ENCODE results near the gene ACAP1. TPM values are rescaled to one million over a fixed set of nuclear protein-coding genes. Genes with fewer than 3 reads are reported as not detected.
A peak's percentile ranks its signal among the peaks of the same experiment; 100 is the strongest.

The ACAP1 gene
- total and polyA plus RNA-seq, 2 donors (not counting 1 experiment from before 2014, with no cell fraction given) = 0.06 to 2.1 TPM

DNA sequence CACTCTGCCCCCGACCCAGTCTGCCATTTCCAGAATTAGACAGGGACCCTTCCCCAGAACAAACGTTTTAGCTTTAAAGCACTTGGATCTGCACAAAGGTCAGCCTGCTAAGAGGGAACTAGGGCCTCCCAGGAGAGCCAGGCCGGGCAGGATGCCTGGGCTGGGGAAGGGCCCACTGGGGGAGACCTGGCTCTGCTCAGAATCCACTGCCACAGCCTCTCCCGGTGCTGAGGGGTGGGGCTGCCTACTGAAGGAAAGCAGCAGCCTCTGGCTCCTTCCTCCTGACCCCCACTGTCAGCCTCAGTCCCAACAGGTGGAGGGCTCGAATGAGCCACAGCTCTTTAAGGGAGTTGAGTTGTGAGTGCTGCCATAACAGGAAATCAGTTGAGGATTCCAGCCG is 43.6 kb upstream of the ACAP1 start:
- no peak for DNase-seq (ENCODE audit: low read depth in 2 of 2)
- Histone ChIP-seq H3K27me3 (ENCODE audit: control insufficient read depth, insufficient read depth, low read length) (peaks cover 38% of the 10 kb centered on the region), H2AFZ (ENCODE audit: low read length) (no peak overlapping the region)

DNA sequence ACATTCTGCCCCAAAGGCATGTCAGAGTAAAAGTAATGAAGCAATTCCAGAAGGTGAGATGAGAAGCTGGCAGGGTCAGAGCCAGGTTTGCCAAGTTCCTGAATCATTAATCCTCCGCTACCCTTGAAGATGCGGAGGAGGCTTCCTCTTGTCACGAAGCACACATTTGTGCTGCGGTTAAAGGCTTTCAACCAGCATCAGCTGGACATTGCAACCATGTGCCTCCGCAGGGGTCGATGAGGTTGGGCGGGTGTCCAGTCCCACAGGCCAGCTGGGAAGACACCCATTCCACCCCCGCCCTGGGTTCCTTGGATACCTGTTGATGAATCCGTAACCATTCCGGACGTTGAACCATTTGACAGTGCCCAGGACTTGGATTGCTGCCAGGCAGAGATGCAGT is 43.2 kb upstream of the ACAP1 start:
- Histone ChIP-seq H2AFZ (ENCODE audit: low read length) (no peak overlapping the region), H3K27me3 (ENCODE audit: control insufficient read depth, insufficient read depth, low read length) (peaks cover 38% of the 10 kb centered on the region), H3K4me1 (ENCODE audit: control insufficient read depth, extremely low read depth, insufficient read depth, low read length) (no peaks in the 10 kb centered on the region), H3K9ac (ENCODE audit: insufficient read depth, low read length) (no peak overlapping the region), H3K9me3 (ENCODE audit: control insufficient read depth, insufficient read depth, low read depth, low read length) (no peaks in the 10 kb centered on the region), H3K36me3 (ENCODE audit: control insufficient read depth, insufficient read depth, low read length) (no peaks in the 10 kb centered on the region), H3K4me3 (replicated peaks in 1 of 4; ENCODE audit: control extremely low read depth in 1 of 4, insufficient read depth in 1 of 4, low read depth in 3 of 4, low read length in 4 of 4) (no peak overlapping the region), H4K20me1 (ENCODE audit: control insufficient read depth, extremely low read depth, insufficient read depth, low read length) (no peaks in the 10 kb centered on the region), H3K4me2 (ENCODE audit: extremely low read depth, insufficient read depth, low read length) (no peak overlapping the region), H3K79me2 (ENCODE audit: control insufficient read depth, insufficient read depth, low read length) (no peaks in the 10 kb centered on the region), H3K27ac (ENCODE audit: insufficient read depth, low read length) (no peak overlapping the region)
- TF ChIP-seq, protein P1, sequence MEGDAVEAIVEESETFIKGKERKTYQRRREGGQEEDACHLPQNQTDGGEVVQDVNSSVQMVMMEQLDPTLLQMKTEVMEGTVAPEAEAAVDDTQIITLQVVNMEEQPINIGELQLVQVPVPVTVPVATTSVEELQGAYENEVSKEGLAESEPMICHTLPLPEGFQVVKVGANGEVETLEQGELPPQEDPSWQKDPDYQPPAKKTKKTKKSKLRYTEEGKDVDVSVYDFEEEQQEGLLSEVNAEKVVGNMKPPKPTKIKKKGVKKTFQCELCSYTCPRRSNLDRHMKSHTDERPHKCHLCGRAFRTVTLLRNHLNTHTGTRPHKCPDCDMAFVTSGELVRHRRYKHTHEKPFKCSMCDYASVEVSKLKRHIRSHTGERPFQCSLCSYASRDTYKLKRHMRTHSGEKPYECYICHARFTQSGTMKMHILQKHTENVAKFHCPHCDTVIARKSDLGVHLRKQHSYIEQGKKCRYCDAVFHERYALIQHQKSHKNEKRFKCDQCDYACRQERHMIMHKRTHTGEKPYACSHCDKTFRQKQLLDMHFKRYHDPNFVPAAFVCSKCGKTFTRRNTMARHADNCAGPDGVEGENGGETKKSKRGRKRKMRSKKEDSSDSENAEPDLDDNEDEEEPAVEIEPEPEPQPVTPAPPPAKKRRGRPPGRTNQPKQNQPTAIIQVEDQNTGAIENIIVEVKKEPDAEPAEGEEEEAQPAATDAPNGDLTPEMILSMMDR (conservative IDR thresholded peaks at IDR 0.05 in 1 of 2, IDR thresholded peaks at IDR 0.05 in 1 of 2; ENCODE audit: low read depth in 1 of 2, low read length in 2 of 2) = no peak
- TF ChIP-seq EZH2 (IDR thresholded peaks at IDR 0.05; ENCODE audit: low read length, missing control alignments) = no peak
- no peak for DNase-seq (ENCODE audit: low read depth in 2 of 2)

More for the DNA sequence above, 43.6 kb upstream of the ACAP1 start:
- TF ChIP-seq, protein P1 (conservative IDR thresholded peaks at IDR 0.05 in 1 of 2, IDR thresholded peaks at IDR 0.05 in 1 of 2; ENCODE audit: low read depth in 1 of 2, low read length in 2 of 2) = no peak
- TF ChIP-seq EZH2 (IDR thresholded peaks at IDR 0.05; ENCODE audit: low read length, missing control alignments) = no peak
- Histone ChIP-seq H3K9me3 (ENCODE audit: control insufficient read depth, insufficient read depth, low read depth, low read length) (no peaks in the 10 kb centered on the region), H4K20me1 (ENCODE audit: control insufficient read depth, extremely low read depth, insufficient read depth, low read length) (no peaks in the 10 kb centered on the region), H3K27ac (ENCODE audit: insufficient read depth, low read length) (no peak overlapping the region), H3K4me1 (ENCODE audit: control insufficient read depth, extremely low read depth, insufficient read depth, low read length) (no peaks in the 10 kb centered on the region), H3K79me2 (ENCODE audit: control insufficient read depth, insufficient read depth, low read length) (no peaks in the 10 kb centered on the region), H3K9ac (ENCODE audit: insufficient read depth, low read length) (no peak overlapping the region), H3K4me2 (ENCODE audit: extremely low read depth, insufficient read depth, low read length) (no peak overlapping the region), H3K4me3 (replicated peaks in 1 of 4; ENCODE audit: control extremely low read depth in 1 of 4, insufficient read depth in 1 of 4, low read depth in 3 of 4, low read length in 4 of 4) (no peak overlapping the region), H3K36me3 (ENCODE audit: control insufficient read depth, insufficient read depth, low read length) (no peaks in the 10 kb centered on the region)

DNA sequence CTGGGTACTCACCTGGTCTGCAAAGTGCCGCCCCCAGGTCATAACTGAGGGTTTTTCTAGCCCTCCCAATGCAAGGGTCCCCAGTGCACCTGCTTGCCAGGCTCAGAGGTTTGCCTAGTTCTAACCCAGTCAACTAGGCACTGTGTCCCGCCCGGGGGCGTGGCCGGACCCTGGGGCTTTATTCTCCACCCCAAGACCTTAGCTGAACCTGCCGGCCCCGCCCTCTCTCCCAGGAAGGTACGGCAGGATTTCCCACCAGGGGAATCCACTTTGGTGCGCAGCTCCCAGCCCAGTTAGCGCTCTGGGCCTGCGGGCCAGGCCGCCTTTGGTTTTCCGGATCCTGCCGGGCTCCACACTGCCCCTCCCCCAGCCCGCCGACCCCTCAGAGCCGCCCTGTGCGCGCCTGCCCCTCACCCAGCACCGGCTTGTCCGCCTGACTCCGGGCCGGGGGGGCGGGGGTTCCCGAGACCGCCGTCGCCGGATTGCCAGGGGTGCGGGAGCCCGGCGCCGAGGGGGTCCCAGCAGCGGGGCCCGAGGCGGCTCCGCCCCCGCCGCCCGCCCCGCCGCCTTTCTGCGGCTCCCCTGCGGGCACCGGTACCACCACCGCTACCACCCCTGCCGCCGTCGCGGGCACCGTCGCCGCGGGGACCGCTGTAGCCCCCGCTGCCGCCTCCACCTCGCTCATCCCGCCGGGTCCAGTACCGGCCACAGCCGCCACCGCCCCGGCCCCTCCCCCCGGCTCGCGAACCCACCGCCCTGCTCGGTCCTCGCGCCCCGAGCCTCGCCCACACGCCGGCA is 42.3 kb upstream of the ACAP1 start:
- Histone ChIP-seq H3K27me3 (ENCODE audit: control insufficient read depth, insufficient read depth, low read length) (peaks cover 38% of the 10 kb centered on the region), H3K9me3 (ENCODE audit: control insufficient read depth, insufficient read depth, low read depth, low read length) (no peaks in the 10 kb centered on the region), H3K27ac (ENCODE audit: insufficient read depth, low read length) (no peak overlapping the region), H2AFZ (ENCODE audit: low read length) (no peak overlapping the region), H3K36me3 (ENCODE audit: control insufficient read depth, insufficient read depth, low read length) (no peaks in the 10 kb centered on the region), H3K9ac (ENCODE audit: insufficient read depth, low read length) (no peak overlapping the region), H3K4me1 (ENCODE audit: control insufficient read depth, extremely low read depth, insufficient read depth, low read length) (no peaks in the 10 kb centered on the region), H3K79me2 (ENCODE audit: control insufficient read depth, insufficient read depth, low read length) (no peaks in the 10 kb centered on the region), H4K20me1 (ENCODE audit: control insufficient read depth, extremely low read depth, insufficient read depth, low read length) (no peaks in the 10 kb centered on the region), H3K4me2 (ENCODE audit: extremely low read depth, insufficient read depth, low read length) (peak overlapping the region; percentile 13), H3K4me3 (replicated peaks in 1 of 4; ENCODE audit: control extremely low read depth in 1 of 4, insufficient read depth in 1 of 4, low read depth in 3 of 4, low read length in 4 of 4) (no peak overlapping the region)
- DNase-seq (ENCODE audit: low read depth in 2 of 2) = no peak
- TF ChIP-seq, protein P1 (conservative IDR thresholded peaks at IDR 0.05 in 1 of 2, IDR thresholded peaks at IDR 0.05 in 1 of 2; ENCODE audit: low read depth in 1 of 2, low read length in 2 of 2) = no peak
- TF ChIP-seq EZH2 (IDR thresholded peaks at IDR 0.05; ENCODE audit: low read length, missing control alignments) = peak; percentile 81
